HG03159 (cell line): ENCODE results near the gene CTSE.

Experiments
- ATAC-seq: cut with Tn5 transposase; IDR thresholded peaks from one replicate; pipeline ENCODE4 v1.9.1; 2021; ENCODE audit warnings: mild to moderate bottlenecking, moderate library complexity; ENCODE audit not compliant: unreplicated experiment

CTSE gene

DNA sequence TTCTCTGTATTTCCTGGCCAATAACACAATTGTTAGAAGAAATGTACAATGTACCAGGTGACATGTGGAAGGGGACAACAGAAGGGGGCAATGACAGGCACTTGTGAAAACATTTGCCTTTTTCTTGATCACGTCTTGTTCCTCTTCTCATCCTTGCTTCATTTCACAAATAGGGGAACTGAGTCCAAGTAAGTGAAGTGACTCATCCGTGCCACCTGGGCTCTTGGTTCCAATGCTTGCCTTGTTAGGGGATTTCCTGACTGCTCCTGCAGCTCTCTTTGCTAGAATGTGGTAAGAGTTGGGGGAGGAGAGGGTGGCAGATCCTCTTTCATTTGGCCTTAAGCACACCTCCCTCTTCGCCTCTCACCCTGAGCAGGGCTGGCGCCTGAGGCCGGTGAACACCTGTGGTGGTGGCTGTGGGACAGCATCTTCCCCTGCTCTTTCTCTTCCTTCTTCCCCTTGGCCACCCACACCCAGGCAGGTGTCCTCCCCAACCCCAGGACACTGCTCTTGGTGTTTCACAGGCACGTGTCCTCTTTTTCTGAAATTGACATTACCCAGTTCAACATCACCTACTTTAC lies 27.1 kb upstream of the CTSE start:
- peak; percentile 88 for ATAC-seq

DNA sequence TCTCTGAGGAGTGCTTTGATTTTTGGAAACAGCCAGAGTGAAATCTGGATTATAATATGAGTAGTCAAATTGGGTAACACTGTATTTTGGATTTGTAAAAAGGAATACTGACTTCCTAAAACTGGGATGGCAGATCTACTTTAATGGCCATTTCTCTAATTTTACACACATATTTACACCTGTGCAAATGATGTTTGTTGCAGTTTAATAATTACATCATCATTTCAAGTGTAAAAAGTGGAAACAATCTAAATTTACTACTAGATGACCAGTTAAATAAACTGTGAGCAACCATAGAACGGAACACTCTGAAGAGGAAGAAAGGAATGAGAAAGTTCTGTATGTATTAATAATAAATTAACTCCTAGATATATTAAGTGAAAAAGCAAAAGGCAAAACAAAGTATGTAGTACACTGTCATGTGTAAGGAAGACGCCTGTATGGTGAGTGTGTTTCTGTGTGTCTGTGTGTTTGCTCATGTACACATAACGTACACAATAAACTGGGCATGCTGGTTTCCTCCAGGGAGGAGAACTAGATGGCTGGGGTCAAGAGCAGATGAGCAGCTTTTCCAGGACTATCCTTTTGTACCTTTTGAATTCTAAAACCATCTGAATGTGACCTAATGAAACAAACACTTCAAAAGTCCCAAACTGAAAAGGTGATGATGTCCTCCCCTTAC lies 26.4 kb upstream of the CTSE start:
- ATAC-seq: no peak

DNA sequence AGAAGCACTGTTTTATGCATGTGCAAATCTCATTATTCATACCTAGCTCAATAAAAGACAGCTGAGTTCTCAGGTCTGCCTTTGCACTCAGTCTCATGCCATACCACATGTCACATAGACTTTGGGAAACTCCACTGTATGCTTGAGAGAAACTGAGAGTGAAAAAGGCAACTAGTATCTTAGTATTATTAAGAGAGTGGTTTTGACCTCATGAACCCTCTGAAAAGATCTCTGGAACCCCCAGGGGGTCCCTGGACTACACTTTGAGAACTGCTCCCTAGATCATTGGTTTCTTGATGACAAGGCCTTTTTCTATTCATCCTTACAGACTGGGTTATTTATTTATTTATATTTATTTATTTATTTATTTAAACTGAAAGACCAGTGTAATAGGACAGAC lies 25.6 kb upstream of the CTSE start:
- ATAC-seq: peak; percentile 49

DNA sequence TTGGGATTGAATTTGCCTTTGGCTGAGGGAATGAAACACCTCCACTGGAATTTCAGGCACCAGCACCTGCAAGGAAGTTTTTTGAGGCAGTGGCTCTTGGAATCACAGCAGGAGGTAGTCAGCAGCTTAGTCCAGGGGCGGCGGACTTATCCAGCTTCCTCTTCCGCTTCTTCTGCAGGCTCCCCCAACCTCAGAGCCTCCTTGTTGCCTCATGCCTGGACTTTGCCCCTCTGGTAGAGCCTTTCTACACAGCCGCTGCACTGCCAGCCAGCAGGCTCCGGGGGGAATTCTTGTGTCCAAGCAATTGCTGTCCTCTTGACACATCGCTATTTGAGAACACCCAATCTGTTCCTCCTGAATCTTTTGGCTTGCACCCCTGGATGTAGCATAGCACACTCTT lies 24.9 kb upstream of the CTSE start:
- ATAC-seq: no peak

DNA sequence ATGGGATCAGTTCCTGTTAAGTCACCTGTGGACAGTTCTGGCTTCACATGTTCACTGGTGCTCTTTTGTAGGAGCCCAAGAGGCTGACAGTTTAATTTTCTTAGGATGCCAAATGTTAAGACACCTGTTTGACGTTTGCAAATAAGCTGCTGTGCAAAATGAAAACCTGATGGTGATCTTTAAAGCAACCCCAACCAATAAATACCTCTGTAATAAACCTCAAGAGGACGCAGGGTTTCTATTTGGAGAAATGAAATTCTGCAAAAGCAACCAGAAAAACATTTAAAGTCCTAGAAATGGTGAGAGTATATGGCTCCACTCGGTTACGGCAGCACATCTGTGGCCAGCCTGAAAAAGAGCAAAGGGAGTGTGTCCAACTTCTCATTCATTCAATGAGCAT lies 23.6 kb upstream of the CTSE start:
- no peak for ATAC-seq

DNA sequence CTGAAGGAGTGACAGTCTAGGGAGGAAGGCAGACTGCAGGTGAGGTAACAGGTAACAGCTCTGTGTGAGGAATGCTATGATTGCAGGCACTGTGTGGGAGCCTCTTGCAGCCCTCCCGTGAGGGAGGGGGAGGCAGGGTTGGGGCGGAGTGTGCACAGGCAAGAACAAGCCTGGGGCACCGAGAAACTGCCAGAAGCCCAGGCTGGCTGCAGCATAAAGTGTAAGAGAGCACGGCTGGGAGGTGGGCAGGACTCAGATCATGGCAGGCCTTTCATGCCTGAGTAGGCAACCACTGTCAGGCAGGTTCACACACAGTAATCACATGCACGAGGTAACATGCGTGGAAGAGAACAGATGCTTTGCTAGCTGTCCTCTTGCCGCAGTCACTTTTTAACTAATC lies 17.9 kb upstream of the CTSE start:
- ATAC-seq: no peak

DNA sequence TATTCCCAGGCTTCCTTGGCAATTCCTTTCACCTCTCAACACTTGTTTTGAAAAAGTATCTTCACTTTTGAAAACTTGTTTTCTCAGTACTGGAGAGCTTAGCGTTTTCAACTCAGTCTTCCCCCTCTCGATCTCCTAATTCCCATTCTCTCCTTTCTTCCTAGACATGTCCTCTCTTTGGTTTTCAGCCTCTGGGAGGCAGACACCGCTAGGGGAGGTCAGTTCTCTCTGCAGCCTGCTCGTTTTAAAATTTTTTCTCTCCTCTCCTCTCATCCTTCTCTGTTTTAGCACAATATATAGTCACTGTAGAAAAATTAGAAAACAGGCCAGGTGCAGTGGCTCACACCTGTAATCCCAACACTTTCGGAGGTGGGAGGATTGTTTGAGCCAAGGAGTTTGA lies 16.6 kb upstream of the CTSE start:
- no peak for ATAC-seq

DNA sequence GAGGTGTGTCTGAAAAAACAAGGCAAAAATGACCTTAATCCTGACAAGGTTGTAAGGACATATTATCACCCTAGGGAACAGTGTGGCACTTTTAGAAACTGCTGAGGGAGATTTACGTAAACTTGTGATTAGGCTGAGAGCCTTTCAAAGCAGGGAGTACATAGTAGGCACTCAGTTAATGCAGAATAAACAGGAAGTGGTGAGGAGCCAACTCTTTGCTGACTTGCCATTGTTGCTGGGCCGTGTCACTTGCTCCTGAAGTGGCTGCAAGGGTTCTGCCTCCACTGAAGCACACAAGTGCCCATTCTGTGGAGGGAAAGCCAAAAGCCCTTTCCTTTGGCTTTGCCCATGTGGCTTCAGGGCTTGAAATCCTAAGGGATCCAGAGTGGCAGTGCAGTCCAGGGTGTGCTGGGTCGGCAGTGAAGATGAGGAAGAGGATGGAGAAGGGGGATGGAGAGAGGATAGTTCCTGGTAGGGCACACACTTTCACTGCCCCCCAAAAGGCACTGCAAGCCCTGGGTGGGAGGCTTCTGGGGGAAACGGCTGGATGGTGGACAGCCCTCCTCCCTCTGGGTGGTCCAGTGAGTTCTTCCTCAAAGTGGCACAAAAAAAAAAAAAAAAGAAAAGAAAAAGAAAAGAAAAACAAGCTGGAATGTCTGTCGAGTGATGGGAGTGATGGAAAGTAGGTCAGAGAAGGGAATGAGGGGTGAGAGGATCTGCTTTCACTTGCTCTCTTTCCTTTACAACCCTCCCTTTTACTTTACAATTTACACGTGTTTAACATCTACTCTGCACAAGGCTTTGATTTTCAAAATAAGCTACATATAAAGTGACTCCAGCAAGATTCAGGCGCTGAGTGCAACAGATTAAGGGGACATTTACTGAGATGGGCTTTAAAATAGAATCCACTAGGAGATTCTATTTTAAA lies 15.6 kb upstream of the CTSE start:
- no peak for ATAC-seq

DNA sequence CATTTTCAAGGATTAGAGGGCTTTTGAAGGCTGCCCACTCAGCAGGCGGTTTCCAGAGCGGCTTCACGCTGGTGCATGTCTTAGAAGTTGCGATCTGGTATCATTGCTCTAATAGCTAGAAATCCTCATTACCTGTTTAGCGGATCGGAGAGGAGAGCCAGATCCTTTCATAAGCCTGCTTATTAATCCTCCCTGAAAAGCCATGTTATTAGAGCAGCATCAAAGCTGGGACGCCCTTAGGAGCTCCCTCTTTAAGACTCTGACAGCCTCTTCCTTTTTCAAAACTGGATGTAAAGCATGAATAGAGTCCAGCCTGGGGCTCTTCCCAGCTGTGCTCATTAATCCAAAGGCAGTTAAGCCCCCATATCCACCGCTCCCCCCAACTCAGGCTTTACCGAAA lies 13.9 kb upstream of the CTSE start:
- ATAC-seq: no peak

DNA sequence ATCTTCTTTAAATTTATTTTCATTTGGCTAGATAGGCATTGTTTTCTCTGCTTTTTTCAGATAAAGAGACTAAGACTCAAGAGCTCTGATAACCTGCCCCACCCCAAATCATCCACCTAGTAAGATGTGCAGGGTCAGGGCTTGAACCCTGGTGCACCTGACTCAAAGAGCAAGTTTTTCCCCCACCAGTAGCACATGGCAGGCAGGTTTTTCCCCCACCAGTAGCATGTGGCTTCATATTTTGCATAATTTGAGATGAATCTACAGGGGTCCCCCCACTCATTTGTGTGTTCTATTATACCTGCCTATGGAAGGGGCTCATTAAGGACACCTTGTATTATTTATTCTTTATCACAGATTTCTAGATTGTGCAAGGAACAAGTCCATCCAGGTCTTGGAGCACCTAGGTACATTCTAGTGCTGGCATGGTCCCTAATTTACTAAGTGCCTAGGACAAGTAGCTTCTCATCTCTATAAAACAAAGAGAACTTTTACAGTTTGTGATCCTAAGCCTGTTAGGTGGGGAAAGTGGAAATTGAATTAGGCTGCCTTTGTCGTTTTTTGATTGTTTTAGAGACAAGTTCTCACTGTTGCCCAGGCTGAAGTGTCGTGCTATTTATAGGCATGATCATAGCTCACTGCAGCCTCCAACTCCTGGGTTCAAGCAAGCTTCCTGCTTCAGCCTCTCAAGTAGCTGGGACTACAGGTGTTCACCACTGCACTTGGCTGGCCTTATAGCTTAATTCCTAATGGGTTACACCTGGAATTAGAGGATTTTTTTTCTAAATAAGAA lies 13.2 kb upstream of the CTSE start:
- no peak for ATAC-seq

DNA sequence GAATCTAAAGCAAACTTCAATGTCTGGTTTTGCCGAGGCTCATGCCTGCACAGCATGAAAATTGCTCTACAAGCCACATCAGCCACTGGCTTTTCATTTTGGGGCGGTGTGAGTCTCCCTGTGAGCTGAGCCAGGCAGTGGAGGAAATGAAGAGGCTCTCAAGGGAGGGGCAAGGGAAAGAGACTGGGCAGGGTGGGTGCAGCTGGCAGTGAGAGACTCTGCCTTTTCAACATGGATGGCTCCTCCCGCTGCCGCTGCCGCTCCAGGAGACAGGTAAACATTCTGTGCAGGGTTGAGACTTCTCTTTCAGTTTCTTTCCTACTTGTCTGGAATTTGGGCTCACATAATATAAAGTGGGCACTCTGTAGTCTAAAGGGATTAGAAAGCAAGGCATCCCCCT lies 11.3 kb upstream of the CTSE start:
- no peak for ATAC-seq

DNA sequence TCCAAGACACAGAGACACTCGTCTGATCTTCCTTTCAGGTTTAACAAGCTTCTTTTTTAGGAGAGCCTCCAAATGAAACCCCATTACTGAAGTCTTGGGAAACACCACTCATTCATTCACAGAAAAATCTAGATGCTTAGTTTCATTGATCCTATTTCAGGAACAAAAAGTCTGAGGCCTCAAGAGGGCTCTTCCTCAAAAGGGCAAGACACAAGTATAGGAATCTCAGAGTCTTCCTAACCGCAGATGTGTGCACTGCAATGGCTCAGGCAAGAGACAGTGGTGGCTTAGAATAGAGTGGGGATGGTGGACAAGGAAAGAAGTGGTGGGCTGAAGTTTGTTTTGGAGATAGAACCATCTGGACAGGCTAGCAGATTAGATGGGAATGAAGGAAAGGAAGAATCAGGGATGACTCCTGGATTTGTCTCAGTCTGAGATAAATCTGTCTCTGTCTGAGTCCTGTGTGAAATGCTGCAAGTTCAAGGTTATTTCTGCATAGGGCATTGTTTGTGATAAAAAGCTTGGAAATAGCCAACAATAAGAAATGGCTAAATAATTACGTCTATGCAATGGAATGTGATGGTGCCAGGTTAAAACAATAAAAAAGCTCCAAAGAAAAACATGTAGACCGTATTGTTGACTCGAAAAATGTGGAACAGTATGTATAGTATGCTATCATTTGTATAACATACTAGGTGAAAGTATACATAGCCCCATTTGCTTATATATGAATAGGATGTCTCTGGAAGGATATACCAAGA lies 8.9 kb upstream of the CTSE start:
- no peak for ATAC-seq

DNA sequence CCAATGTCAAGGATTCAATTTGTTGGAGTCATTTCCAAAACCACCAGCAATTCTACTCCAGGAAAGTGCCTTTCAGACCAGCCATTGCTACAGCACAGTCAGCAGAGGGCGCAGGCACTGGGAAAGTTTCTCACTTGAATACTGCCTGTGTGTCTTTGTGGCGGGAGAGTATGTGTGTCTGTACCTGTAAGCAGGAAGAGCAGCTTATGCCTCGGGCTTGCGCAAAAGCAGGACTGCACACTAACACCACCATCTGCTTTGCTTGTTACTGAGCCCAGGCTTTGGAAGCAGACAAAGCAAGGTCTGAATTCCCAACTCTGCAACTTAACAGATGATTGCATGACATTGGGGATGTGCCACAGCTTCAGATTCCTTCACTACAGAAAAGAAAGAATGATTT lies 7.0 kb upstream of the CTSE start:
- peak; percentile 63 for ATAC-seq

DNA sequence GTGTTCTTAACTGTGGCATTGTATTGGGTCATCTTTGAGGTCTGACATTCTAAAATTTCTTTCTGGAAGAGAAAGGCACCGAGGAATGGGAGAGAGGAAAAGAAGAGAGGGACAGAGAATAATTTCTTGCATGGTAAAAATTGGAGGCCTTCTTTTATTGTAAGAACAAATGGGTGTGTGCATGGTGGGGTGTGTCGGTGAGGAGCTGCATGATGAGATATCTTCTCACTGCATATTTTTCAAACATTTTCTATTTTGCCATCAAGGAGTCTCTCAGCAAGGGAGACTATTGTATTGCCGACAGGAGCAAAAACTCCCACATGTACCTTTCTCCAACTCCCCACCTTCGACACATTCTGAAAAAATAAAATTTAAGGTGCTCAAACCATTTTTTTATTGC lies 6.5 kb upstream of the CTSE start:
- no peak for ATAC-seq

DNA sequence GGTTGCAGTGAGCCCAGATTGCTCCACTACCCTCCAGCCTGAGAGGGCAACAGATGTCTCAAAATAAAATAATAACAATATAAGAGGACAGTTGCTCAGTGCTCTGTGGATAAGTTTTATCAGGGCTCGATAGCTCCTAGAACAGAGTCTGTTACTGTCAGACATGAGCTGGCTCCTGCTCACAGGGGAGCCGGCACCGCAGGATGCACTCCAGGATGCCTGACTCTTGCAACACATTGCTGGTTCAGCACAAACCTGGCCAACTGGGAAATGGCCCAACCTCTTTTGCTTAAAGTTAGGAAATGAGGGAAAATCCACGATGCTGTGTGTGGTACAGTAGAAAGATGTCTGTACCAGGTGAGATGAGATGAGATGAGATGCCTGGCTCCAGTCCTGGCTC lies 5.8 kb upstream of the CTSE start:
- ATAC-seq: no peak

DNA sequence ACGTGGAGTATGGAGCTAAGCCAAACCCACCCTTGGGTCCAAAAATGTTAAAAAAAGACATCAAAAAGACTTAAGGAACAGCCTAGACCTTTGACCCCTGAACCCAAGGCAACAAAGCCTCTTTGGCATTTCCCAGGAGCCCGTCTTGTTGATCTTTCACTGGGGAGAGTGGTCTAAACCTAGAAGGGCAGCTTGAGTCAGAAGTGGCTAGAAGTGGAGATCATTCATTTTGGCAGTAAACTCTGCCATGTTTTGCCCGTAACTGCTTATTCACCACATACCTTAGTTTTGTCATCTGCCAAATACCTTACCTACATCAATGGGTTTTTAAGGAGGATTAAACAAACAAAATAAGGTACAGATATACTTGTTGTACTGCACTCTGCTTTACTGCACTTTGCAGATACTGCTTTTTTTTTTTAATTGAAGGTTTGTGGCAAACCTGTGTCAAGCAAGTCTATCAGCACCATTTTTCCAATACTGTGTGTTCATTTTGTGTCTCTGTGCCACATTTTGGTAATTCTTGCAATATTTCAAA lies 1.7 kb upstream of the CTSE start:
- no peak for ATAC-seq

DNA sequence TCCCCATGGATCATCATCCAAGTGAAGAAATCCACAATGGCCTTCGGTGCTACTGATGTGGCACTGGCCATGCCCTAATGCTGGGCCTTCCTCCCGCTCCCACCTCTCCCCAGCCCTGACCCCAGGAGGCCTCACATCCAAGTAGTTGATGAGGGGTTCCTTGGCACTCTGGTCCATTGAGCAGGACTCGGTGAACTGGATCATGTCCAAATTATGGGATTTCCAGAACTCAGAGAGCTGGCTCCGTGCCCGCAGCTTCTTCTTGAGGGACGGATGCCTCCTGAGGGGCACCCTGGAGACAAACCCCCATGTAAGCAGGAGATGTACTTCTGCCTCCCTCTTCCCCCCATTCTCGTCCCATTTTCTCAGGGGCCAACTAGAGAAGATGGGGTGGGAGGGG lies 929 bp downstream of the CTSE start:
- no peak for ATAC-seq

DNA sequence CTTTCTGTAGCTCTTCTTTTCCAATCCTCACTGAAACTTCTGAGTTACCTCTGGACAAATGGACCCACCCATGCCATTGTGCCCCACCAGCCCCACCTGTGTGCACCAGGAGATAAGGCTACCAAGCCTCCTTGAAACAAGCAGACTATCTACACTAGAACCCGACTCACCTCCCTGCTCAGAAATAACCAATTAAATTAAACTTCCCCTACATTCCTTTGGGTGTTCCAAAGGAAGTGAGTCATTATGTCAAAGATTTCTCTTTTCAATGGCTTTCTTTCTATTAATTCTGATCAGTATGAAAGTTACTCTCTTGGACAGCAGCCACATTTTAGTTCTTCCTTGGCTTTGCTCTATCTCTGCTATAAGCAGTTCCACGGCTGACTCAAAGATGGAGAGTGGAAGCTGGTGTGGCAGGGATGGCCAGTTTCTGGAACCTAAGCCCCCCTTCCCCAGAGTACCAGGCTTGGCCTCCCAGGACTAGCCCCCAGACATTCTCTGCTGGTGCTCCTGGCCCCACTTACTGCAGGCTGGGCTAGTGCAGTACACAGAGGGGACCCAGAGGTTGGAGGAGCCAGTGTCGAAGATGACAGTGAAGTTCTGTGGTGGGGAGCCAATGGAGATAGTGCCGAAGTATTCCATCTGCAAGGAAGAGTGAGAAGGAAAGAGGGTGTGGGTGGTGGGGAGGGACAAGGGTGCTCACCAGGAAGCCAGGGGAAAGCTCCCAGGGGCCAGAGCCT lies 1.9 kb downstream of the CTSE start:
- ATAC-seq: no peak

DNA sequence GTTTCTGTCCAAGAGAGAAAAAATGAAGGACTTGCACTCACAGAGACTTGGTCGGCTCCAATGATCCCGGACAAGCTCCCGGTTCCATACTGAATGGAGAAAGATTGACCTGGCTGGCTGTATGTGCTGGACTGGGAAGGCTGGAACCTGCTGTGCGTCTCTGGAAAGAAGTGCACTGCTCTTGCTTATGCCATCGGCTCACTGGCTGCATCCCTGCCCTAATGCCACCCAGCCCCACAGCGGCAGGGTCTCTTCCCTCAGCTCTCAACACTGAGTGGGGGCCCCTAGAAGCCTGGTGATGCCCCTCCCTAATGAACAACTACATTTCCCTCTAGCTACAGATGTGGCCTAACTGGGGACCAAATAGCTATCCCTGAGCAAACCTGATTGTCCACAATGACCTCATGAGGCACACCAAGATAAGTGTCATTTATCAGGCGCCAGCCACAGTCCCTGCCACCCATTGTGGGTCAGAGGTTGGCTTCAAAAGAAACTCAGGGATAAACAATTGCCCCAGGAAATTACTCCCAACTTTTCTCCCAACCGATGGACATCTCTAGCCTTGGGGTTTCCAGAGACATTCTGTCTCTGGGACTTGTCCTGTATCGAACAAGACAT lies 2.6 kb downstream of the CTSE start:
- ATAC-seq: no peak
